LNCaP clone FGC (cell line): ENCODE results near the gene SHISAL2A.
"Not testable (repeated sequence)": the region's sequence is repeated elsewhere in the genome, so short reads cannot be mapped to it uniquely, and the experiment has no call there.

Experiments used
- DNase-seq: peaks from one replicate; pipeline ENCODE4 v3.0.0-alpha.2; 2011; ENCODE audit warnings: low read depth
- H3K4me3 ChIP-seq: 2 replicates; pipeline ENCODE4 v1.5.1; 2011; ENCODE audit warnings: mild to moderate bottlenecking, low read depth, low read length, control low read depth
- TF ChIP-seq, protein P1 (sequence below): IDR thresholded peaks from 2 replicates; pipeline ENCODE4 v1.5.1; 2012; ENCODE audit warnings: mild to moderate bottlenecking; ENCODE audit not compliant: control insufficient read depth, insufficient read depth; ENCODE audit errors: extremely low read depth

SHISAL2A gene

DNA sequence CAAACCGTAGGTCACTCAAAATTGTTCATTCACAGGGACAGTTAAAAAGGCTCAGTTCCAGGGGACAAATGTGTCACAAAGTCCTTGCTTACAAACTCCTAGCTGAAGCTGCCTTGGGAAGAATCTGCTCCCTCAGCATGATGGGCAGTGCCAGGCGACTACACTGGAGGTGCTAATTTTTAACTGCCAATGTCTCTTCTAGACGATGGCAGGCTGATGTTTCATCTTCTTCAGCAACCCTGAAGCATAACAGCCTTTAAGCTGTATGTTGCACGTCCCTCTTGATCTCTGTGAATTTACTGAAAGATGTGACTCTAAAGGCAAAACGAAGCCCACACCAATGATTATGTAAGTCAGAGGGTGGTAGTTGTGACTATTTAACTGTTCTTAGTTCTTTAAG is 53.9 kb downstream of the SHISAL2A start:
- no peak overlapping the region for H3K4me3 ChIP-seq
- TF ChIP-seq, protein P1, sequence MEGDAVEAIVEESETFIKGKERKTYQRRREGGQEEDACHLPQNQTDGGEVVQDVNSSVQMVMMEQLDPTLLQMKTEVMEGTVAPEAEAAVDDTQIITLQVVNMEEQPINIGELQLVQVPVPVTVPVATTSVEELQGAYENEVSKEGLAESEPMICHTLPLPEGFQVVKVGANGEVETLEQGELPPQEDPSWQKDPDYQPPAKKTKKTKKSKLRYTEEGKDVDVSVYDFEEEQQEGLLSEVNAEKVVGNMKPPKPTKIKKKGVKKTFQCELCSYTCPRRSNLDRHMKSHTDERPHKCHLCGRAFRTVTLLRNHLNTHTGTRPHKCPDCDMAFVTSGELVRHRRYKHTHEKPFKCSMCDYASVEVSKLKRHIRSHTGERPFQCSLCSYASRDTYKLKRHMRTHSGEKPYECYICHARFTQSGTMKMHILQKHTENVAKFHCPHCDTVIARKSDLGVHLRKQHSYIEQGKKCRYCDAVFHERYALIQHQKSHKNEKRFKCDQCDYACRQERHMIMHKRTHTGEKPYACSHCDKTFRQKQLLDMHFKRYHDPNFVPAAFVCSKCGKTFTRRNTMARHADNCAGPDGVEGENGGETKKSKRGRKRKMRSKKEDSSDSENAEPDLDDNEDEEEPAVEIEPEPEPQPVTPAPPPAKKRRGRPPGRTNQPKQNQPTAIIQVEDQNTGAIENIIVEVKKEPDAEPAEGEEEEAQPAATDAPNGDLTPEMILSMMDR = no peak
- DNase-seq = no peak

DNA sequence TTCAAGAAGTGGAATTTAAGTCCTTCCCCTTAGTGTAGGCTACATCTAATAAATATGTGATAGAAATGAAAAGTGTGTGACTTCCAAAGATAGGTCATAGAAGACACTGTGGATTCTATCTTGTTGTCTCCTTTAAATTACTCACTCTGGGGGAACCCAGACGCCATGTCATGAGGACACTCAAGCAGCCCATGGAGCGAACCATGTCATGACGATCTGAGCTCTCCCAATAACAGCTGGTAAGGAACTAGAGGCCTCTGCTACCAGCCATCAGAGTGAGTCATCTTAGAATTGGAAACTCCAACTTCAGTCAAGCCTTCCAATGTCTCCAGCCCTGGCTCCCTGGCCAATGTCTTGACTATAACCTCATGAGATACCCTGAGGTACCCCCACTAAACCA is 58.9 kb downstream of the SHISAL2A start:
- TF ChIP-seq, protein P1 = no peak
- no peak for DNase-seq
- no peak overlapping the region for H3K4me3 ChIP-seq

DNA sequence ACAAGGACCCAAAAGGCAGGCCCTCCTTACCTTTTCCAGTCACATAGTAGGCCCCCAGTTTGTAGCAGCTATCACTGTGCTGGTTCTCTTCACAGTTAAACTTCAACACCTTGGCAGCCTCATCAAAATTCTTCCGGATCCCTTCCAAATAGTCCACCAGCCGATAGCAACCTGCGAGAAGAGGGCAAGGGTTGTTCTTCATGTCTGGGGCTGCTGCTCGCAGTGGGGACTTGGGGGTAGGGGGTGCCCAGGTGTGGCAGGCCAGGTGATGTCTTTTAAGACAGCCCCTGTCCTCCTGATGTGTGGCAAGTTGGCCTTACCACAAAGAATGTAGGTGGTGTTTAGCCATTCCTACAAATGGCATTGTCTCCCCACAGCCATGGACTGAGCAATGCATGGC is 59.7 kb downstream of the SHISAL2A start:
- no peak overlapping the region for H3K4me3 ChIP-seq
- DNase-seq = no peak
- TF ChIP-seq, protein P1 = no peak

GRCh38 chr1:52693351-52693750 is 60.4 kb downstream of the SHISAL2A start:
- not testable (repeated sequence) for DNase-seq, H3K4me3 ChIP-seq

DNA sequence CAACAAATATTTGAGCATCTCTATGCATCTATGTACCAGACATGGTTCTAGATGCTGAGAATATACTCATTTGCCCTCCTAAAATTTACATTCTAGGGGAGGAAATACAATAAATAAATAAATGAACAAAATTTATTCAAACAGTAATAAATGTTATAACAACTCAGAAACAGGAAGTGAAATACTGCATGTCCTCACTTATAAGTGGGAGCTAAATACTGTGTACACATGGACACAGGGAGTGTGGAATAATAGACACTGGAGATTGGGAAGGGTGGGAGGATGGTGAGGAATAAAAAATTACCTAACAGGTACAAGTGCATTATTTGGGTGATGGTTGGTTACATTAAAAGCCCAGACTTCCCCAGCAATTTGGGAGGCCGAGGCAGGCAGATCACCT is 60.9 kb downstream of the SHISAL2A start:
- no peak for DNase-seq
- H3K4me3 ChIP-seq = no peak overlapping the region
- TF ChIP-seq, protein P1 = no peak

DNA sequence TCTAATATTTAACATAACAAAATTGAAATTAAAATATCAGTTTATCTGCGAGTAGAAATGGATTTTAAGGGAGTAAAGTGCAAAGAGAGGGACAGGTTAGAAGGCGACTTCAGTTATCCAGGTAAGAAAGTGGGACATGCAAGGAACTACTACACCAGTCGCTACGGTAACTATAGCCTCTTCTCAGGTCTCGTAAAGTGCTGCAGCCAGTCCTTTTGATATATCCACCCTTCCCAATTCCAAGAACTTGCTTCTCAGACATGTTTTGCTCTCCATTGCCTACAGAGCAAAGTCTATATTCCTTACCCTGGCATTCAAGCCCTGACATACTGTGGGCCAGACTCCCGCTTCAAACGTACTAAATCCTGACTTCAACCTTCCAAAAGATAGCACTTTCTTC is 62.7 kb downstream of the SHISAL2A start:
- TF ChIP-seq, protein P1 = no peak
- no peak overlapping the region for H3K4me3 ChIP-seq
- DNase-seq = no peak

- DNase-seq = peak; percentile 44
- TF ChIP-seq, protein P1 = no peak
- peak within 1 kb of the TSS; percentile 83 for H3K4me3 ChIP-seq
These were observed 65.1 kb downstream of the SHISAL2A start, which contains the start of gene COA7 for GRCh38 chr1:52697795-52698674. Gene COA7, minus strand, starts transcription at chr1:52698347. Its CDS starts 21 bp downstream, at chr1:52698326.
